ENCODE data around the gene KRTAP10-5. TPM values are rescaled to one million over a fixed set of nuclear protein-coding genes. Genes with fewer than 3 reads are reported as not detected.
"Not testable (repeated sequence)": the region's sequence is repeated elsewhere in the genome, so short reads cannot be mapped to it uniquely, and the experiment has no call there.

Gene KRTAP10-5
- total RNA-seq, 1 donor from 2014 or later: not detected

- not testable (repeated sequence) for DNase-seq
Observed at GRCh38 chr21:44610157-44610843, 29.9 kb upstream of the KRTAP10-5 start.

GRCh38 chr21:44609193-44609592, 28.8 kb upstream of the KRTAP10-5 start:
- no peak for DNase-seq

DNA sequence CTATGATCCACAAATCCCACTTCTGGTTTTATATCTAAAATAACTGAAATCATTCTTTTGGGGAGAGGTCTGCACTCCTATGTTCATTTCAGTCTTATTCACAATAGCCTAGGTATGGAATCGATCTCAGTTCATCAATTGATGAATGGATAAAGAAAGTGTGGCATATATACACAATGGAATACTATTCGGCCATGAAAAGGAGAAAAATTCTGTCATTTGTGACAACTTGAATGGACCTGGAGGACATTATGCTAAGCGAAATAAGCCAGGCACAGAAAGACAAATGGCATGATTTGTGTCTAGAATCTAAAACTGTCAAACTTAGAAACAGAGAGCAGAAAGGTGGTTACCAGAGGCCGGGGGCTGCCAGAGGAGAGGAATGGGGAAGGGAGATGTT, 26.1 kb upstream of the KRTAP10-5 start:
- DNase-seq: no peak

GRCh38 chr21:44603911-44604310, 23.5 kb upstream of the KRTAP10-5 start:
- no peak for DNase-seq

DNA sequence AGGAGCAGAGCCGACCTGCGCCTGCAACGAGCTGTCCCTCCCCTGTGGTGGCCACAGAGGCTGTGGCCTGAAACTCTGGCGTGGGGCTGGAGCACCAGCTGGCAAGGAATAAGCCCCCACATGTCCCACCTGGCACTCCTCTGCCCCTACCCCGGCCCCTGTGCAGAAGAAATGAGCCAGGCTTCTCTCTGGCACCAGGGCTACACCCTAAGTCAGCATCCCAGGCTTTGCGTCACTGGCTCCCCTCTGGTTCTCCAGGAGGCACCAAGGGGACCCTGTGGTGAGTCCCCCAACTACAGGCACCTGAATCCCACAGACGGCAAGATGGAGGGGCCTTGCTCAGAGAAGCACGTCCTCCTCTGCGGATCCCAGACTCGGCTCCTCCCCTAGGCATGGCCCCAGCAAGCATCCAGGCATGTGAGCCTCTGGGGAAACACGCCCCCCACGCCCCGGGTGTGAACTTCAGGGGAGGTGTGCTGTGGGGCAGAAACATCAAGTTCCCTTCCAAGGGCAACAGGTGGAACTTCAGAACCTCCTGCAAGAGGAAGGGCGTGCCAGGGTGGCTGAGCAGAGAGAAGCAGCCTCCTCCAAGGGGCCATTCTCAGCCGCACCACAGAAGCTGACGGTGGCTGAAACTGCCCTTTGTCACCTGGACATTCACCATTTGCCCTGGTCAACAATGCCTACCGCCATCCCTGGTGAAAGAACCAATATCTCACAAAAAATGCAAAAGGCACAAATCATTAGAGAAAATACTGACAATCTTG, 22.9 kb upstream of the KRTAP10-5 start:
- DNase-seq: no peak

GRCh38 chr21:44602463-44602850, 22.1 kb upstream of the KRTAP10-5 start:
- no peak for DNase-seq

- DNase-seq: no peak
Observed at GRCh38 chr21:44601596-44602462, 21.4 kb upstream of the KRTAP10-5 start.

DNA sequence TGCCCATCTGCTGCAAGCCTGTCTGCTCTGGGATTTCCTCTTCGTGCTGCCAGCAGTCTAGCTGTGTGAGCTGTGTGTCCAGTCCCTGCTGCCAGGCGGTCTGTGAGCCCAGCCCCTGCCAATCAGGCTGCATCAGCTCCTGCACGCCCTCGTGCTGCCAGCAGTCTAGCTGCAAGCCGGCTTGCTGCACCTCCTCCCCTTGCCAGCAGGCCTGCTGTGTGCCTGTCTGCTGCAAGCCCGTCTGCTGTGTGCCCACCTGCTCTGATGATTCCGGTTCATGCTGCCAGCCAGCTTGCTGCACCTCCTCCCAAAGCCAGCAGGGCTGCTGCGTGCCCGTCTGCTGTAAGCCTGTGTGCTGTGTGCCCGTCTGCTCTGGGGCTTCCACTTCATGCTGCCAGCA, 20.7 kb upstream of the KRTAP10-5 start:
- not testable (repeated sequence) for DNase-seq

GRCh38 chr21:44600118-44600978, 19.9 kb upstream of the KRTAP10-5 start, which contains the start of gene KRTAP10-7:
Gene KRTAP10-7 (plus strand): TSS chr21:44600597. CDS start chr21:44600622, 25 bp downstream.
- DNase-seq: not testable (repeated sequence)

DNA sequence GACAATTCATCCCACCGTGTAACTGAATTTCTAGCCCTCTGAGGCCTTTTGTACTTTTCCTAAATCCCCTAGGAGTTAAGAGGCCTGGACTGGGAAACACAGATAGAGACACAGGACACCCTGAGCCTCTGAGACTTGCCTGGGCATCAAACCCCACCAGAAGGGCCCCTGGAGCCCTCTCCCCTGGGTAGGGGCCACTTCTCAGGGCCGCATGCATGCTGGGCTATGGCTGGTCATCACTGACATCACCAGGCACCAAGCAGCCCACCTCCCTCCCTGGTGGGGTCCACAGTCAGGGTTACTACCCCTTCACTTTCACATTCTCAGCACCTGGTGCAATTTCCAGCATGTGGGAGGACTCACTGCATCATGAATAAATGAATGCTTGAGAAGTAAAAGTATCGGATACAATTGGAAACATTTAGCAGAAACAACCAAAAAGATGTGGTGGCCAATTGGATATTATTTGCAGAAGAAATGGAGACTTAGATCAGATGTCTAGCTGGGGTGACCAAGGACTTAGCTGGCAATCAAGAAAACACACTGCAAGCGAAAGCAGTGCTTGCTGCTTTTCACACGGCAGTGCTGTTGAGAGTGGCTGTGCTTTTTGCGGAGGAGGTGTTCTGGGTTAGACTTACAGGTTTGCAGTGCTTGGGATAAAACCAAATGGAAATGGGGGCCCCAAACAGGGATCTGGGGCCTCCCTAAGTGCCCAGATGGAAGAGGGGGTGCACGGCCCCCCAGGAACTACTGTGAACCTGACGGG, 19.0 kb upstream of the KRTAP10-5 start:
- no peak for DNase-seq

DNA sequence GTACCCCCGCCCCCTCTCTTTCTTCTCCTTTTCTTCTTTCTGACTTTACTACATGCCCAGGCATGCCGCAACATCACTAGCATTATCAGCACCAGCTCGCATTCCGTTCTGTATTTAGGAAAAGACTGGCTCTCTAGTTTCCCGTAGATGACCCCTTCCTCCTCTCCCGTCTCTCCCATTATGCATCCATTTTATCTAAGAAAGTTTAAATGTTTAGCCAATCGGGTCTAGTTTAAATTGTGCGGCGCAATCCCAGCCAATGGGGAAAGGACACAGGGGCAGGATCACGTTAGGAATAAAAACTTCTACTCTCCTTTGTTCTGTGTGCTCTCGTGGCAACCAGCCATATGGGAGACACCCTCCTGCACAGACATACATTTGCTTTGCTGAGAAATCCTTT, 17.7 kb upstream of the KRTAP10-5 start:
- DNase-seq: no peak

GRCh38 chr21:44596068-44596725, 15.8 kb upstream of the KRTAP10-5 start:
- no peak for DNase-seq

DNA sequence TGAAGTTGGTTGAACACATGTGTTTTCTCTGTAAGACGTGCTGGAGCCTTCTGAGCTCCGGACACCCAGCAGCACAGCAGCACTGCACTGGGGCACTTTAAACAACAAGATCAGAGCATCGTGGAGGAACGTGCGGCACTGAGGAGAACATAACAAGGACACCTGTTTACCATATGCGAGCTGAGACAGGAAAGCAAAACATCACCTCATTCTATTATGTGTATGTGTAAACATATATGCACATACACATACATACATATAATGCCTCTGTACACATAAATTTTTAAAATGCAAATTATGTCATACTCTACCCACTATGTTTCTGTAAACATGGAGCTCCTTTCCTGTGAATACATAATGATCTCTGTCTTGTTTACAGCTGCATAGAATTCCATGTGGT, 15.1 kb upstream of the KRTAP10-5 start:
- no peak for DNase-seq

DNA sequence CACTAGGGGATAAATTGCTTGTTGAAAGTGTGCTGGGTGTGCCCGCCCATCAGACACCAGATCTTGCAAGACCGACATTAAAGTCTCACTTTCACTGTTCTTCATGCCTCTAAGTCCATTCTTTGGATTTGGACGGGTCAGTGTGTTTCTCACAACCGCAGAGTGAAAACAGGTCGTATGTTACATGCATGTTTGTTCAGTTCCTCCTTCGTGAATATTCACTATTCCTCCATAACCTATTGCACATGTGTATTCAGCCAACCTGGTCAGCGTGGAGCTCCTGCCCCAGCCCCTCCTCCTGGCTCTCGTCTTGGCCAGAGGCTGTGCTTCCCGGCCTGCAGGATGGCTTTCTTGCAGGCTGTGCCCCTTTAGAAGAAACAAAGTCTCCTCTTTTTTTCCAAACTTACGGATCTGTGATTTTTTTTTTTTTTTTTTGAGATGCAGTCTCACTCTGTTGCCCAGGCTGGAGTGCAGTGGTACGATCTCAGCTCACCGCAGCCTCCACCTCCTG, 14.1 kb upstream of the KRTAP10-5 start:
- no peak for DNase-seq

DNA sequence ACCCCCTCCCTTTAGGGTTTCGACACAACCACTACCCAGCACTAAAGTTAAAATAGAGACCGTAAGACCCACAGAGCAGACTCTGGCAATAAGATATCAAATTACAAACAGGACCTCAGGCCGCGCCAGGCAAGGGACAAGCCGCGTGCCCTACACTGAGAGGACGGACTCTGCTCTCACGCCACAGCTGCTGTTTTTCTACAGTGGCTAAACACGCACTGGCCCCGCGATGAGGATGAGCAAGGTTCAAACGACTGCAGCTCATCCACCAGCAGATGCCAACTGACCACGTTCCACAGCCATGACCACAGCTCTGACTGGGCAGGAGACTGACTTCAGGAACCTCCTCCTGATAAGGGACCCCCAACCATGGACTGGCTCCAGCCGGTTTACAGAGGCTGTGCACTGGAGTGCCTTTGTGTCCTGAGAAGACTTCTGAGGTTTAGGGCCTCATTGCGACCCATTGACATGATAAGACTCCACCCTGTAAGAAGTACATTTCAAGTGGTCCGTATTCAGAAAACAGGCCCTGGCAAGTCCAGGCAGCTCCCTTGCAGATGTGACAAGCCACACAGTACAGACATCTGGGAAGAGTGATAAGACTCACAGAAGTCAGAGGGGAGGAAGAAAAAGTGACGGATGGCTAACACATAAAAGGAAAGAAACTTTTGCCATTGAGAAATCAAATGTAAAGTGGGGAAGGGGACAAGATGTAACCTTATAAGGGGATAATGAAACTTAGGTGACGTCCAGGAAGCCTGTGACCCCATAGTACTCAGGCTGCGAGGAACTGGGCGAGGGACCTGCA, 13.4 kb upstream of the KRTAP10-5 start:
- no peak for DNase-seq

GRCh38 chr21:44592446-44593311, 12.3 kb upstream of the KRTAP10-5 start, which contains the start of gene KRTAP10-6:
Gene KRTAP10-6 (minus strand): TSS chr21:44592505. CDS start chr21:44592484, 21 bp downstream.
- DNase-seq: no peak

DNA sequence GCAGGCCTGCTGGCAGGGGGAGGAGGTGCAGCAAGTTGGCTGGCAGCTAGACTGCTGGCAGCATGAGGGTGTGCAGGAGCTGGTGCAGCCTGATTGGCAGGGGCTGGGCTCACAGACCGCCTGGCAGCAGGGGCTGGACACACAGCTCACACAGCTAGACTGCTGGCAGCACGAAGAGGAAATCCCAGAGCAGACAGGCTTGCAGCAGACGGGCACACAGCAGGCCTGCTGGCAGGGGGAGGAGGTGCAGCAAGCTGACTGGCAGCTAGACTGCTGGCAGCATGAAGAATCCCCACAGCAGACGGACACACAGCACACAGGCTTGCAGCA, 11.4 kb upstream of the KRTAP10-5 start:
- DNase-seq: not testable (repeated sequence)
